Type B pancreatic cell (in vitro differentiated cells): ENCODE results near the gene ELMOD2. TPM values are rescaled to one million over a fixed set of nuclear protein-coding genes. Genes with fewer than 3 reads are reported as not detected.
"Not testable (repeated sequence)": the region's sequence is repeated elsewhere in the genome, so short reads cannot be mapped to it uniquely, and the experiment has no call there.

Source experiments
- DNase-seq: peaks from one replicate; pipeline ENCODE4 v3.0.0; 2021; ENCODE audit warnings: mixed read lengths; ENCODE audit not compliant: unreplicated experiment; ENCODE audit errors: extremely low spot score
- H3K27ac Mint-ChIP-seq: 2 replicates; pipeline ENCODE4 v1.8.0; 2021; ENCODE audit warnings: mild to moderate bottlenecking, mixed read lengths
- H3K27me3 Mint-ChIP-seq: 2 replicates; pipeline ENCODE4 v1.8.0; 2021; ENCODE audit warnings: mixed read lengths
- H3K36me3 Mint-ChIP-seq: 2 replicates; pipeline ENCODE4 v1.8.0; 2021; ENCODE audit warnings: mixed read lengths
- H3K4me1 Mint-ChIP-seq: one replicate; pipeline ENCODE4 v1.8.0; 2021; ENCODE audit warnings: mixed read lengths; ENCODE audit not compliant: unreplicated experiment
- H3K4me3 Mint-ChIP-seq: 2 replicates; pipeline ENCODE4 v1.8.0; 2021; ENCODE audit warnings: mild to moderate bottlenecking, mixed read lengths
- H3K9me3 Mint-ChIP-seq: 2 replicates; pipeline ENCODE4 v1.8.0; 2021; ENCODE audit warnings: mixed read lengths
- total RNA-seq: library from RNA; stranded (reverse); gene quantifications from 2 replicates; pipeline ENCODE4 v1.2.1, GENCODE V29; 2021; ENCODE audit warnings: low replicate concordance
- TF ChIP-seq, protein P1 (sequence below): fragments of 200-600 bp; sonication (generic); conservative IDR thresholded peaks from 2 replicates; pipeline ENCODE4 v1.5.0; 2021; ENCODE audit warnings: antibody characterized with exemption, mild to moderate bottlenecking

Gene ELMOD2
- total RNA-seq, 1 donor from 2014 or later, result 50.2 TPM

DNA sequence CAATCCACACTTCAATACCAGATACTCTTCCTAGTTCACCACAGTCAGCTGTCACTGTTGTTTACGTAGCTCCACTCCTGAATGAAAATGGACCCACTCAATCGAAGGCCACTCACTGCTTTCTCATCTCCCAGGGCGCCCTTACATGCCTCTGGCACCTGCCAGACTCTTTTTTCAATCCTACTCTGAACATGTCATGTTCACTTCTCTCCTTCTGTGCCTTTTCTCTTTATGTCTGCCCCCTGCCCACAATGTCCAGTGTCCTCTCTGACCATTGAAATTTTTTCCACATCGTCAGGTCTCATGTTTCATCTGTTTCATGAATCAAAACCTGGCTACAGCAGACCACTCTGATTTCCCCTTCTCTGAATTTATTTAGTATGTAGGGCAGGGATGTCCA lies 24.6 kb upstream of the ELMOD2 start:
- no peaks in the 10 kb centered on the region for H3K4me1 Mint-ChIP-seq
- H3K27me3 Mint-ChIP-seq, result peaks cover 78% of the 10 kb centered on the region
- peak overlapping the region; percentile 3 for H3K4me3 Mint-ChIP-seq
- TF ChIP-seq, protein P1, sequence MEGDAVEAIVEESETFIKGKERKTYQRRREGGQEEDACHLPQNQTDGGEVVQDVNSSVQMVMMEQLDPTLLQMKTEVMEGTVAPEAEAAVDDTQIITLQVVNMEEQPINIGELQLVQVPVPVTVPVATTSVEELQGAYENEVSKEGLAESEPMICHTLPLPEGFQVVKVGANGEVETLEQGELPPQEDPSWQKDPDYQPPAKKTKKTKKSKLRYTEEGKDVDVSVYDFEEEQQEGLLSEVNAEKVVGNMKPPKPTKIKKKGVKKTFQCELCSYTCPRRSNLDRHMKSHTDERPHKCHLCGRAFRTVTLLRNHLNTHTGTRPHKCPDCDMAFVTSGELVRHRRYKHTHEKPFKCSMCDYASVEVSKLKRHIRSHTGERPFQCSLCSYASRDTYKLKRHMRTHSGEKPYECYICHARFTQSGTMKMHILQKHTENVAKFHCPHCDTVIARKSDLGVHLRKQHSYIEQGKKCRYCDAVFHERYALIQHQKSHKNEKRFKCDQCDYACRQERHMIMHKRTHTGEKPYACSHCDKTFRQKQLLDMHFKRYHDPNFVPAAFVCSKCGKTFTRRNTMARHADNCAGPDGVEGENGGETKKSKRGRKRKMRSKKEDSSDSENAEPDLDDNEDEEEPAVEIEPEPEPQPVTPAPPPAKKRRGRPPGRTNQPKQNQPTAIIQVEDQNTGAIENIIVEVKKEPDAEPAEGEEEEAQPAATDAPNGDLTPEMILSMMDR, result no peak
- H3K36me3 Mint-ChIP-seq, result no peaks in the 10 kb centered on the region
- H3K27ac Mint-ChIP-seq, result no peak overlapping the region
- DNase-seq, result no peak
- no peaks in the 10 kb centered on the region for H3K9me3 Mint-ChIP-seq

DNA sequence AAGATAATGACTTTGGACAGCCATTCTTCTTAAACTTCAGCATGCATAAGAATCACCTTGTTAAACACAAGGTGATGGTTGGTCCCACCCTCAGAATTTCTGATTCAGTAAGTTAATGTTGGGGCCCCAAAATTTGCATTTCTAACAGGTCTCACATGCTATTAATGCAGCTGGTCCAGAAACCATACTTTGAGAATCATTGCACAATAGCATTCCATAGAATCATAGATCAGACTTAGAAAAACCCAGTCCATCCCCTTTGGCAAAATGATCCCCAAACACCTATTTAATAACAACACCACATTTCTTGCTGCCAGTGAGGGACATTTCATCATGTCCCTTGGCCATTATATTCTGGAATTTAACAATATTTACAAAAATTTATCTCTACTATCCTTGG lies 19.7 kb upstream of the ELMOD2 start:
- no peak overlapping the region for H3K27ac Mint-ChIP-seq
- H3K36me3 Mint-ChIP-seq, result no peaks in the 10 kb centered on the region
- no peaks in the 10 kb centered on the region for H3K4me1 Mint-ChIP-seq
- TF ChIP-seq, protein P1, result no peak
- no peak overlapping the region for H3K4me3 Mint-ChIP-seq
- DNase-seq, result no peak
- peaks cover 47% of the 10 kb centered on the region for H3K27me3 Mint-ChIP-seq
- H3K9me3 Mint-ChIP-seq, result no peaks in the 10 kb centered on the region

DNA sequence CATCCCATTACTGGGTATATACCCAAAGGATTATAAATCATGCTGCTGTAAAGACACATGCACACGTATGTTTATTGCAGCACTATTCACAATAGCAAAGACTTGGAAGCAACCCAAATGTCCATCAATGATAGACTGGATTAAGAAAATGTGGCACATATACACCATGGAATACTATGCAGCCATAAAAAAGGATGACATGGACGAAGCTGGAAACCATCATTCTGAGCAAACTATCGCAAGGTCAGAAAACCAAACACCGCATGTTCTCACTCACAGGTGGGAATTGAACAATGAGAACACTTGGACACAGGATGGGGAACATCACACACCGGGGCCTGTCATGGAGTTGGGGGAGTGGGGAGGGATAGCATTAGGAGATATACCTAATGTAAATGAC lies 10.2 kb upstream of the ELMOD2 start:
- not testable (repeated sequence) for H3K4me1 Mint-ChIP-seq, H3K36me3 Mint-ChIP-seq, H3K9me3 Mint-ChIP-seq, H3K27ac Mint-ChIP-seq, H3K4me3 Mint-ChIP-seq, DNase-seq
- peaks cover 25% of the 10 kb centered on the region for H3K27me3 Mint-ChIP-seq

DNA sequence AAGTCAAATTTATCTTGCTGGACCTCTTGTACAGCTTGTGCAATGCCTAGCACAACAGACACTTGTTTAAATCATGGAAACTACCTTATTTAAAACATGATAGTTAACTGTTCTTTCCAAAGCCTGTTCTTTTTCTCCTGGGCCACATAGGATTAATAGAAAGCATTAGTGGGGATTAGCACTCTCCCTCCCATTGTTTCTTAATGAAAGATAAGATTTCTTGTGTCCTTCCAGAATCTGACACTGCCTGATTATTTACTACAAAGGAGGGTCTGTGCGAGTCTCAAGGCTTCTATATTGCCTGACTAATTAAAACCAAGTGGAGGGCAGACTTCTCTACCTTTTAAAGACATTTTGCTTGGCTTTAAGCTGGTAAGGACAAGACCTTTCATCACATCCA lies 8.5 kb upstream of the ELMOD2 start:
- Mint-ChIP-seq H3K9me3 (no peaks in the 10 kb centered on the region), H3K27me3 (peaks cover 17% of the 10 kb centered on the region)

DNA sequence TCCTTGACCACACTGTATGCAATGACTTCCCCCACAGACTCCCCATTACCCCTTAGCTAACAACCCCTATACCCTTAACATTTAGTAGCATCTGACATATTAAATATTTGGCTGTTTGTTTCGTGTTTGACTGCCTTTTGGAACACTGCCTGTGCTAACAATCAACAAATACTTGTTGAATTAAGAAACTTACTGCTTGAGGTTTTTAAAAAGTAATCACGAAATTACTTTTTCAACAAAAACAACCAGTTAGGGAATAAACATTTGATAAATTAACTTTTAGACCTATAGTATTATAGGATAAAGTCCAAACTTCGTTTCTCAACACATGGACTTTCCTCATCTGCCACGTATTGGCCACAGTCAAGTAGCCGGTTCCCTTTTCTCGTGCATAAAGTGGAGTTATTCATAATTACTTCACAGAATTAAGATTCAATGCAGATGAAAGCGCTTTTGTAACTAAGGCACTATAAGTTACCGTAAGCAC lies 555 bp upstream of the ELMOD2 start:
- H3K27ac Mint-ChIP-seq, result peak overlapping the region; percentile 86
- H3K9me3 Mint-ChIP-seq, result no peaks in the 10 kb centered on the region
- H3K4me1 Mint-ChIP-seq, result peaks cover 10% of the 10 kb centered on the region
- peak overlapping the region; percentile 91 for H3K4me3 Mint-ChIP-seq
- H3K27me3 Mint-ChIP-seq, result no peaks in the 10 kb centered on the region
- H3K36me3 Mint-ChIP-seq, result peaks cover 19% of the 10 kb centered on the region
- TF ChIP-seq, protein P1, result no peak
- no peak for DNase-seq

More for the DNA sequence above, 8.5 kb upstream of the ELMOD2 start:
- Mint-ChIP-seq H3K27ac (no peak overlapping the region), H3K4me1 (peaks cover 7% of the 10 kb centered on the region), H3K36me3 (no peaks in the 10 kb centered on the region), H3K4me3 (no peak overlapping the region)
- DNase-seq, result no peak
- TF ChIP-seq, protein P1, result no peak

DNA sequence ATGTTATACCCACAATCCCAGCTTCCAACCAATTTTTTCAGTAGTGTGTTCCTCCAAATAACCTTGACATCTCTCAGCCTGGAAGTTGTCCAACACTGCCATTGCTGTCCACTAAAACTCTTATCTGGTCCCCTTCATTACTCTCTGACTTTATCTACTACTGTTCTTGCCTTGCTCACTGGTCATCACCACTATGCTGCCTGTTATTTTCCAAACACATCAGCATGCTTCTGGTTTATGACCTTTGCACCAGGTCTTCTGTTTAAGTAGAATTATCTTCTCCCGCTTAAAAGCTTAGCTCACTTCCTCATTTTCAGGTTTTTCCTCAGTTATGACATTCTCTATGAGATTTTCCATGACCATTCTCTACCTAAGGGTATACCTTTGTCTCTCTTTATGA lies 5.5 kb downstream of the ELMOD2 start:
- Mint-ChIP-seq H3K36me3 (peaks cover 23% of the 10 kb centered on the region), H3K4me1 (peaks cover 7% of the 10 kb centered on the region), H3K9me3 (no peaks in the 10 kb centered on the region), H3K27ac (no peak overlapping the region), H3K27me3 (no peaks in the 10 kb centered on the region), H3K4me3 (no peak overlapping the region)
- DNase-seq, result no peak
- TF ChIP-seq, protein P1, result no peak
